H1 (cell line): Measurements from ENCODE around the gene SPSB1. TPM values are rescaled to one million over a fixed set of nuclear protein-coding genes. Genes with fewer than 3 reads are reported as not detected.

ENCODE experiments used
- EZH2 ChIP-seq: fragments of 200-600 bp; sonication (generic); IDR thresholded peaks from 2 replicates; pipeline ENCODE4 v1.7.1; 2012; ENCODE audit warnings: low read depth, mild to moderate bottlenecking, moderate library complexity, low read length, inconsistent platforms; ENCODE audit not compliant: severe bottlenecking
- FOSL1 ChIP-seq: IDR thresholded peaks from 2 replicates; pipeline ENCODE4 v1.6.1; 2011; ENCODE audit warnings: mild to moderate bottlenecking, low read depth, low read length, moderate library complexity; ENCODE audit not compliant: insufficient read depth
- HDAC2 ChIP-seq, 2 experiments: fragments of 300-600 bp in 1 of 2; sonication (generic) in 1 of 2; IDR thresholded peaks; 2 replicates each; pipeline ENCODE4 v1.6.1; 2011 to 2012; ENCODE audit warnings: low read depth in 2 of 2, low read length in 2 of 2, mild to moderate bottlenecking in 2 of 2, moderate library complexity in 2 of 2, borderline replicate concordance in 1 of 2, inconsistent platforms in 1 of 2
- KDM5A ChIP-seq: fragments of 200-600 bp; IDR thresholded peaks from 2 replicates; pipeline ENCODE4 v1.7.1; 2012; ENCODE audit warnings: mild to moderate bottlenecking, low read length, inconsistent platforms, mixed read lengths
- RBBP5 ChIP-seq: IDR thresholded peaks from 2 replicates; pipeline ENCODE4 v1.7.1; 2012; ENCODE audit warnings: low read depth, mild to moderate bottlenecking, inconsistent platforms, low read length, moderate library complexity, borderline replicate concordance
- SIRT6 ChIP-seq: IDR thresholded peaks from one replicate; pipeline ENCODE4 v1.7.1; 2012; ENCODE audit warnings: low read length, inconsistent platforms
- SP1 ChIP-seq: IDR thresholded peaks from 2 replicates; pipeline ENCODE4 v1.6.1; 2011; ENCODE audit warnings: low read depth, low read length
- YY1 ChIP-seq: IDR thresholded peaks from 2 replicates; pipeline ENCODE4 v1.6.1; 2011; ENCODE audit warnings: low read depth, mild to moderate bottlenecking, low read length
- polyA plus RNA-seq, 7 experiments: library from polyadenylated mRNA; depleted of rRNA in 3 of 7; stranded (reverse) in 5 of 7; unstranded in 2 of 7; fragments of >200 nt in 5 of 7; fragments of 200-250 nt in 2 of 7; gene quantifications; 1 replicate in 5 of 7; 2 replicates in 1 of 7; 4 replicates in 1 of 7; pipeline versions ENCODE4 v1.2.1 to v1.2.3, GENCODE V29; 2011 to 2013; ENCODE audit warnings: missing spikeins in 2 of 7, mixed read lengths in 2 of 7
- total RNA-seq: library from RNA; stranded (reverse); fragmentation: NEBNext Ultra II Directional; extraction: Animal tissue kit (Norgen Biotek cat#: 25700); gene quantifications from 2 replicates; pipeline ENCODE4 v1.2.1, GENCODE V29; 2021

The SPSB1 gene
- total and polyA plus RNA-seq, 2 of the 8 experiments (the other 6 are each of a cell fraction or from before 2014, with no cell fraction given): 5.3 to 6.4 TPM

DNA sequence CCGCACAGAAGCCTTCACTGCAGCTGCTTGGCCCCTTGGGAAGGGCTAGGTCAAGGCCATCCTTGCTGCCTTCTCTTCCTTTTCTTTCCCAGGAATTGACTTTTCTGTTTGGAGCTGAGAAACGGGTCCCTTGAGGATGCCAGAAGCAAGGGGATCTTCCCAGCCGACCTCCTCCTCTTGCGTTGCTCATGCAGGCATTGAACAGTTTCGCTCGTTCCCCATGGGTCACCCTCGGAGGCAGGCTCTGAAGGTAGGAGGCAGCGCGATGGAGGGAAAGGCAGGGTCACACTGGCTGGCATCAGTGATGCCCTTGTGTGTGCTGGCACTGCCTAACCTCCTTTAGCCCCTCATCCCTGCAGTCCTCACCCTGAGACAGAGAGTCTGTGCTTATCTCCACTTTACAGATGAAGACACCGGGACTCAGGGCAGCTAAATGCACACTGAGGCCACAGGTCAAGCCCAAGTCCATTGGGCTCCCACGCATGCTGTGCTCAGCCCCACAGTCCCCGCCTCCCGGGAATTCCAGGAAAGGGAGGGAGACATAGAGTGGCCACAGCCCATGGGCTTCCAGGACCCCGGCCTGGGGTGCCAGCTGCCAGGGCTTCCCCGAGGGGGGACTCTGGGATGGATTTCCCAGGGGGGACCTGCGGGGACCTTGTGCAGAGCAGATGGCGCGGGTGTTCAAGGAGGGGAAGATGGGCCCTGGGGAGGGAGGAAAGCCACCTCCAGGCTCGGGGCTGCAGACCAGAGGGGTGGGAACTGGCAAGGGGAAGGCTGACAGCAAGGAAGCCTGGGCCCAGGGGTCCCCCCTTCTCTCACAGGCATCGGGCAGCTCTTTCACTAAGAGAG lies 90.2 kb downstream of the SPSB1 start (continued):
- no peak for TF ChIP-seq KDM5A
- no peak for TF ChIP-seq HDAC2 (IDR thresholded peaks at IDR 0.05; ENCODE audit: borderline replicate concordance in 1 of 2, low read depth in 2 of 2, low read length in 2 of 2)
- TF ChIP-seq RBBP5: no peak
- no peak for TF ChIP-seq EZH2
- no peak for TF ChIP-seq SP1
- TF ChIP-seq FOSL1: no peak
- no peak for TF ChIP-seq SIRT6
- TF ChIP-seq YY1: no peak
